K562 (cell line): ENCODE data around the gene PPP1R14C. TPM values are rescaled to one million over a fixed set of nuclear protein-coding genes. Genes with fewer than 3 reads are reported as not detected.

Experiments used
- ATAC-seq: fragments of 200-7000 bp; cut with Tn5 transposase; 3 replicates; pipeline ENCODE4 v1.9.1; 2020; ENCODE audit warnings: moderate library complexity
- BruUV-seq: library from RNA; stranded (reverse); fragments of 400-500 nt; replicated peaks from 2 replicates; lab custom pipeline; 2021; lab: Mats Ljungman, UMichigan
- CTCF ChIA-PET: fragments of 300-600 bp; formaldehyde crosslinking; extraction: SDS; loops from one replicate; lab custom pipeline; 2021; ENCODE audit warnings: low intra/inter-chr PET ratio; lab: Yijun Ruan, JAX
- POLR2A ChIA-PET: fragments of 300-600, 350-650 bp; sonication (Branson Sonifier 250); formaldehyde crosslinking; extraction: SDS; loops from one replicate; lab custom pipeline; 2021; ENCODE audit warnings: antibody characterized with exemption, inconsistent platforms; lab: Yijun Ruan, JAX
- DNase-seq, 4 experiments: peaks; one replicate each; pipeline versions ENCODE4 v3.0.0 to v3.0.0-alpha.2; 2011 to 2018; ENCODE audit warnings: low spot score in 3 of 4, mixed read lengths in 3 of 4; ENCODE audit errors: extremely low read depth in 1 of 4
- FAIRE-seq: peaks from 2 replicates; lab custom pipeline; 2011; peaks lifted over from hg19 to GRCh38; lab: Jason Lieb, UNC
- H2AFZ ChIP-seq: 2 replicates; pipeline ENCODE4 v1.6.0; 2011; ENCODE audit warnings: low read depth, low read length, control low read depth, inconsistent platforms
- H3K27ac ChIP-seq: fragments of 200-600 bp; 3 replicates; pipeline ENCODE4 v1.8.0; 2011; ENCODE audit warnings: low read depth, mild to moderate bottlenecking, control low read depth, inconsistent platforms, low read length, moderate library complexity, mixed read lengths; ENCODE audit errors: extremely low read depth
- H3K27me3 ChIP-seq, 2 experiments: fragments of 300-600 bp in 1 of 2; 2 replicates in 1 of 2; 3 replicates in 1 of 2; pipeline versions ENCODE4 v1.6.0 to v1.8.0; 2011; ENCODE audit warnings: inconsistent platforms in 2 of 2, low read length in 2 of 2, mild to moderate bottlenecking in 1 of 2, mixed read lengths in 1 of 2, moderate library complexity in 1 of 2; ENCODE audit not compliant: control insufficient read depth in 2 of 2, insufficient read depth in 2 of 2
- H3K36me3 ChIP-seq: fragments of 300-600 bp; 3 replicates; pipeline ENCODE4 v1.8.0; 2011; ENCODE audit warnings: mild to moderate bottlenecking, low read length, inconsistent platforms; ENCODE audit not compliant: control insufficient read depth, insufficient read depth
- H3K4me1 ChIP-seq, 2 experiments: fragments of 200-600 bp in 1 of 2; replicated peaks in 1 of 2; 2 replicates in 1 of 2; 3 replicates in 1 of 2; pipeline versions ENCODE4 v1.5.1 to v1.8.0; 2011; ENCODE audit warnings: inconsistent platforms in 2 of 2, low read length in 2 of 2, mild to moderate bottlenecking in 1 of 2, mixed read lengths in 1 of 2, moderate library complexity in 1 of 2; ENCODE audit not compliant: control insufficient read depth in 2 of 2, insufficient read depth in 2 of 2
- H3K4me2 ChIP-seq: 2 replicates; pipeline ENCODE4 v1.6.1; 2011; ENCODE audit warnings: low read length, control low read depth, inconsistent platforms, mixed read lengths; ENCODE audit not compliant: insufficient read depth
- H3K4me3 ChIP-seq: fragments of 200-600 bp; sonication (generic), shearing (Covaris generic); 2 replicates; pipeline ENCODE4 v1.5.1; 2016; ENCODE audit warnings: control low read depth, inconsistent platforms
- H3K79me2 ChIP-seq: fragments of 200-600 bp; 3 replicates; pipeline ENCODE4 v1.8.0; 2011; ENCODE audit warnings: low read length, inconsistent platforms; ENCODE audit not compliant: control insufficient read depth, insufficient read depth
- H3K9ac ChIP-seq, 2 experiments: 2 replicates each; pipeline versions ENCODE4 v1.6.0 to v1.6.1; 2011; ENCODE audit warnings: low read depth in 2 of 2, low read length in 2 of 2, control low read depth in 1 of 2, inconsistent platforms in 1 of 2, mild to moderate bottlenecking in 1 of 2, mixed read lengths in 1 of 2; ENCODE audit not compliant: insufficient read depth in 1 of 2
- H3K9me1 ChIP-seq: one replicate; pipeline ENCODE4 v1.6.0; 2011; ENCODE audit warnings: inconsistent platforms, mild to moderate bottlenecking, low read length, moderate library complexity; ENCODE audit not compliant: control insufficient read depth, insufficient read depth
- H3K9me3 ChIP-seq: replicated peaks from 2 replicates; pipeline ENCODE4 v1.5.1; 2011; ENCODE audit warnings: low read depth, low read length, inconsistent platforms; ENCODE audit not compliant: control insufficient read depth, insufficient read depth
- H4K20me1 ChIP-seq: replicated peaks from 2 replicates; pipeline ENCODE4 v1.6.1; 2011; ENCODE audit warnings: low read length, inconsistent platforms, mixed read lengths; ENCODE audit not compliant: control insufficient read depth, insufficient read depth
- ARNT ChIP-seq, 2 experiments: fragments of 450-650 bp; IDR thresholded peaks; 2 replicates each; pipeline ENCODE4 v1.6.1; 2016; ENCODE audit warnings: mild to moderate bottlenecking in 1 of 2
- C11orf30 ChIP-seq: fragments of 450-650 bp; IDR thresholded peaks from 2 replicates; pipeline ENCODE4 v1.6.1; 2016; ENCODE audit warnings: low read depth, mild to moderate bottlenecking
- CEBPB ChIP-seq: fragments of 450-650 bp; IDR thresholded peaks from 2 replicates; pipeline ENCODE4 v1.6.1; 2016; ENCODE audit warnings: missing genetic modification characterization, missing compliant biosample characterization
- CEBPG ChIP-seq, 3 experiments: fragments of 200-800 bp in 1 of 3; sonication (Bioruptor generic) in 1 of 3; sonication (generic) in 1 of 3; formaldehyde crosslinking in 1 of 3; IDR thresholded peaks in 2 of 3; conservative IDR thresholded peaks in 1 of 3; 2 replicates each; pipeline versions ENCODE4 v1.6.1 to v1.8.0; 2016 to 2022; ENCODE audit warnings: missing compliant biosample characterization in 2 of 3, missing genetic modification characterization in 2 of 3, mild to moderate bottlenecking in 1 of 3, missing genetic modification reagents in 1 of 3
- GATAD2B ChIP-seq: fragments of 450-650 bp; IDR thresholded peaks from 2 replicates; pipeline ENCODE4 v1.6.1; 2017; ENCODE audit warnings: mild to moderate bottlenecking, borderline replicate concordance
- HDAC6 ChIP-seq: IDR thresholded peaks from 2 replicates; pipeline ENCODE4 v1.6.1; 2012; ENCODE audit warnings: low read depth, mild to moderate bottlenecking, control low read depth, inconsistent platforms, low read length, moderate library complexity
- NCOA1 ChIP-seq: fragments of 450-650 bp; IDR thresholded peaks from 2 replicates; pipeline ENCODE4 v1.6.1; 2016; ENCODE audit warnings: low read depth
- NFIC ChIP-seq: fragments of 450-650 bp; IDR thresholded peaks from 2 replicates; pipeline ENCODE4 v1.6.1; 2017; ENCODE audit warnings: mild to moderate bottlenecking, inconsistent platforms
- PPARD ChIP-seq: fragments of 250-450 bp; sonication (Bioruptor Pico); IDR thresholded peaks from 2 replicates; pipeline ENCODE4 v1.8.0; 2022; ENCODE audit warnings: inconsistent platforms, mild to moderate bottlenecking, moderate library complexity
- ZFP1 ChIP-seq: fragments of 450-650 bp; formaldehyde crosslinking; IDR thresholded peaks from 2 replicates; pipeline ENCODE4 v1.4.0; 2020; ENCODE audit warnings: mild to moderate bottlenecking, mixed read lengths
- ZNF347 ChIP-seq: fragments of 450-650 bp; formaldehyde crosslinking; IDR thresholded peaks from 2 replicates; pipeline ENCODE4 v1.4.0; 2020; ENCODE audit warnings: low read depth, mild to moderate bottlenecking, moderate library complexity
- ZNF589 ChIP-seq: fragments of 200-800 bp; sonication (Bioruptor generic); IDR thresholded peaks from 2 replicates; pipeline ENCODE4 v1.6.1; 2016; ENCODE audit warnings: low read depth, missing genetic modification characterization, missing compliant biosample characterization
- ZNF76 ChIP-seq: fragments of 250-450 bp; sonication (Bioruptor Pico); IDR thresholded peaks from 2 replicates; pipeline ENCODE4 v1.4.0; 2020; ENCODE audit warnings: mild to moderate bottlenecking, moderate library complexity, borderline replicate concordance
- ZNF766 ChIP-seq: fragments of 200-800 bp; sonication (Bioruptor generic); conservative IDR thresholded peaks from 2 replicates; pipeline ENCODE4 v1.6.1; 2016; ENCODE audit warnings: missing genetic modification characterization, missing compliant biosample characterization
- WGBS: fragments of 100-300 bp; shearing (Covaris generic); methylation state at CpG from one replicate; pipeline ENCODE4 v1.1.6; 2016; ENCODE audit warnings: low coverage, mixed read lengths; ENCODE audit not compliant: insufficient coverage; ENCODE audit errors: missing lambda C conversion rate; 5-methylcytosine and 5-hydroxymethylcytosine counted together
- in situ Hi-C: fragments of 300-500 bp; cut with MboI; formaldehyde crosslinking; loops from 4 replicates; pipeline ENCODE4 v1.15.0; 2018; ENCODE audit warnings: inconsistent platforms, mixed read lengths
- intact Hi-C: fragments of 100-400 bp; cut with micrococcal nuclease; formaldehyde crosslinking; loops from 2 replicates; pipeline ENCODE4 v1.14.2; 2022
- polyA plus RNA-seq, 8 experiments: library from polyadenylated mRNA; depleted of rRNA in 4 of 8; stranded (reverse) in 5 of 8; unstranded in 3 of 8; fragments of >200 nt; fragmentation: Nextera tagmentation in 2 of 8; fragmentation: Illumina TruSeq in 1 of 8; extraction: Ambion mirVana in 2 of 8; extraction: Trizol in 1 of 8; gene quantifications; 2 replicates each; pipeline versions ENCODE4 v1.2.1 to v1.2.3, GENCODE V29; 2011 to 2014; ENCODE audit warnings: inconsistent platforms in 1 of 8, missing spikeins in 1 of 8
- total RNA-seq, 7 experiments: library from RNA; depleted of rRNA in 6 of 7; stranded (reverse); fragments of >200 nt in 6 of 7; fragmentation: Illumina TruSeq in 2 of 7; extraction: Trizol in 2 of 7; gene quantifications; 2 replicates each; pipeline versions ENCODE4 v1.2.1 to v1.2.3, GENCODE V29; 2011 to 2021; ENCODE audit warnings: low replicate concordance in 1 of 7
- TF ChIP-seq, protein P1 (sequence below), 2 experiments: IDR thresholded peaks; 2 replicates each; pipeline ENCODE4 v1.6.1; 2011; ENCODE audit warnings: borderline replicate concordance in 1 of 2, control low read depth in 1 of 2, low read depth in 1 of 2, low read length in 1 of 2, mild to moderate bottlenecking in 1 of 2, mixed read lengths in 1 of 2, moderate library complexity in 1 of 2; ENCODE audit not compliant: insufficient read depth in 1 of 2, insufficient read length in 1 of 2, poor library complexity in 1 of 2, severe bottlenecking in 1 of 2; ENCODE audit errors: extremely low read depth in 1 of 2
- TF ChIP-seq, protein P2 (sequence below), 2 experiments: fragments of 450-650 bp in 1 of 2; sonication (generic) in 1 of 2; formaldehyde crosslinking in 1 of 2; IDR thresholded peaks in 1 of 2; conservative IDR thresholded peaks in 1 of 2; 2 replicates each; pipeline versions ENCODE4 v1.6.1 to v1.8.1; 2016 to 2023; ENCODE audit warnings: mild to moderate bottlenecking in 2 of 2, moderate library complexity in 2 of 2, inconsistent platforms in 1 of 2, missing genetic modification reagents in 1 of 2
- TF ChIP-seq, protein P3 (sequence below): sonication (generic); formaldehyde crosslinking; IDR thresholded peaks from 2 replicates; pipeline ENCODE4 v1.8.0; 2022; ENCODE audit warnings: mild to moderate bottlenecking, low read depth, missing genetic modification reagents

The PPP1R14C gene
- total and polyA plus RNA-seq, 9 of the 15 experiments (the other 6 are each of a cell fraction or from before 2014, with no cell fraction given): 4.5 to 16.6 (median 11.9) TPM

DNA sequence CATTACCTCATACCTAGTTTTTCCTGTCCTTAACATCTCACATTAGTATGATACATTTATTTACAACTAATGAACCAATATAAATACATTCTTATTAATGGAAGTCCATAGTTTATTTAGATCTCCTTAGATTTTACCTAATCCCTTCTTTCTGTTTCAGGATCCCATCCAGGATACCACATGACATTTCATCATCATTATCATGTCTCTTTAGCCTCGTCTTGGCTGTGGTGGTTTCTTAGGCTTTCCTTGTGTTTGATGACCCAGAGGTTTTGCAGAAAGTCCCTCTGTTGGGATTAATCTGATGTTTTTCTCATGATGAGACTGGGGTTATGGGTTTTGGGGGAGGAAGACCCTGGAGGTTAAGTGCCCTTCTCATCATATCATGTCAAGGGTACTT, 136.7 kb downstream of the PPP1R14C start:
- CTCF ChIA-PET: no interaction called here
- intact Hi-C loops (loop anchor here (10.0 kb wide), 1 partner anchor 345 kb away; no protein-coding TSS in a partner anchor), in situ Hi-C loops (no loop called here)
- Histone ChIP-seq H3K9me3 (no peaks in the 10 kb centered on the region), H3K27ac (no peak overlapping the region), H3K9ac (no peak overlapping the region), H3K79me2 (no peaks in the 10 kb centered on the region), H3K9me1 (no peaks in the 10 kb centered on the region), H3K4me3 (no peak overlapping the region), H4K20me1 (no peaks in the 10 kb centered on the region), H3K36me3 (no peaks in the 10 kb centered on the region), H3K4me2 (no peak overlapping the region), H2AFZ (peak overlapping the region; percentile 17; the same call in 1 of the 2 replicates), H3K27me3 (no peaks in the 10 kb centered on the region), H3K4me1 (peaks cover 38 to 45% of the 10 kb centered on the region in 2 experiments)
- FAIRE-seq (no peak), ATAC-seq (no peak), DNase-seq (no peak)
- POLR2A ChIA-PET: no interaction called here
- WGBS: 30% methylated on average over 1 of the region's 1 CpG
- no TSS peak for BruUV-seq
- TF ChIP-seq, protein P1, sequence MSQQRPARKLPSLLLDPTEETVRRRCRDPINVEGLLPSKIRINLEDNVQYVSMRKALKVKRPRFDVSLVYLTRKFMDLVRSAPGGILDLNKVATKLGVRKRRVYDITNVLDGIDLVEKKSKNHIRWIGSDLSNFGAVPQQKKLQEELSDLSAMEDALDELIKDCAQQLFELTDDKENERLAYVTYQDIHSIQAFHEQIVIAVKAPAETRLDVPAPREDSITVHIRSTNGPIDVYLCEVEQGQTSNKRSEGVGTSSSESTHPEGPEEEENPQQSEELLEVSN (IDR thresholded peaks at IDR 0.05; ENCODE audit: borderline replicate concordance in 1 of 2, extremely low read depth in 1 of 2, insufficient read depth in 1 of 2, insufficient read length in 1 of 2, low read depth in 1 of 2, low read length in 1 of 2, poor library complexity in 1 of 2, severe bottlenecking in 1 of 2): no peak
- no peak for TF ChIP-seq C11orf30
- no peak for TF ChIP-seq PPARD (CRISPR knock-in tag)
- TF ChIP-seq NFIC: no peak
- TF ChIP-seq, protein P2, sequence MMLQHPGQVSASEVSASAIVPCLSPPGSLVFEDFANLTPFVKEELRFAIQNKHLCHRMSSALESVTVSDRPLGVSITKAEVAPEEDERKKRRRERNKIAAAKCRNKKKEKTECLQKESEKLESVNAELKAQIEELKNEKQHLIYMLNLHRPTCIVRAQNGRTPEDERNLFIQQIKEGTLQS (IDR thresholded peaks at IDR 0.05): peak; percentile 84
- TF ChIP-seq, protein P2 (CRISPR knock-in tag; conservative IDR thresholded peaks at IDR 0.05): no peak
- no peak for TF ChIP-seq GATAD2B
- no peak for TF ChIP-seq ZNF76 (CRISPR knock-in tag)
- TF ChIP-seq ARNT (IDR thresholded peaks at IDR 0.05): no peak
- TF ChIP-seq, protein P3, sequence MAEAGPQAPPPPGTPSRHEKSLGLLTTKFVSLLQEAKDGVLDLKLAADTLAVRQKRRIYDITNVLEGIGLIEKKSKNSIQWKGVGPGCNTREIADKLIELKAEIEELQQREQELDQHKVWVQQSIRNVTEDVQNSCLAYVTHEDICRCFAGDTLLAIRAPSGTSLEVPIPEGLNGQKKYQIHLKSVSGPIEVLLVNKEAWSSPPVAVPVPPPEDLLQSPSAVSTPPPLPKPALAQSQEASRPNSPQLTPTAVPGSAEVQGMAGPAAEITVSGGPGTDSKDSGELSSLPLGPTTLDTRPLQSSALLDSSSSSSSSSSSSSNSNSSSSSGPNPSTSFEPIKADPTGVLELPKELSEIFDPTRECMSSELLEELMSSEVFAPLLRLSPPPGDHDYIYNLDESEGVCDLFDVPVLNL (CRISPR knock-in tag): no peak
- TF ChIP-seq NCOA1: no peak
- TF ChIP-seq CEBPG (CRISPR knock-in tag; IDR thresholded peaks at IDR 0.05): no peak
- TF ChIP-seq CEBPG (tag; conservative IDR thresholded peaks at IDR 0.05 in 1 of 2, IDR thresholded peaks at IDR 0.05 in 1 of 2): peak; percentile 63 to 78; a peak in 3 of 4 replicates
- TF ChIP-seq ZNF766 (CRISPR knock-in tag): peak; percentile 65; the same call in 1 of the 2 replicates
- no peak for TF ChIP-seq HDAC6
- no peak for TF ChIP-seq ZNF347 (CRISPR knock-in tag)
- peak; percentile 35; the same call in 1 of the 2 replicates for TF ChIP-seq ZNF589 (CRISPR knock-in tag)
- TF ChIP-seq ZFP1: no peak
- TF ChIP-seq CEBPB (tag): peak; percentile 30; the same call in 1 of the 2 replicates
